DMS79 treated with DMSO at 0.1 percent for 48 hours (cell line): ENCODE measurements around the gene RHOT1.
"Not testable (repeated sequence)": the region's sequence is repeated elsewhere in the genome, so short reads cannot be mapped to it uniquely, and the experiment has no call there.

ENCODE experiments used
- DNase-seq: peaks from one replicate; lab custom pipeline; 2025; lab: John Stamatoyannopoulos, UW

RHOT1 gene

GRCh38 chr17:32227910-32228309 lies 85.6 kb downstream of the RHOT1 start:
- DNase-seq = no peak

GRCh38 chr17:32235588-32235987 lies 93.3 kb downstream of the RHOT1 start:
- no peak for DNase-seq

GRCh38 chr17:32239456-32239855 lies 97.2 kb downstream of the RHOT1 start:
- DNase-seq = no peak

GRCh38 chr17:32240750-32241149 lies 98.4 kb downstream of the RHOT1 start:
- no peak for DNase-seq

GRCh38 chr17:32241640-32242039 lies 99.3 kb downstream of the RHOT1 start:
- no peak for DNase-seq

- no peak for DNase-seq
Observed at GRCh38 chr17:32249475-32249874, 107.2 kb downstream of the RHOT1 start.

GRCh38 chr17:32253117-32253611 lies 110.9 kb downstream of the RHOT1 start:
- peak; percentile 69 for DNase-seq

- no peak for DNase-seq
Observed at GRCh38 chr17:32256012-32256700, 113.9 kb downstream of the RHOT1 start.

GRCh38 chr17:32256701-32257019 lies 114.4 kb downstream of the RHOT1 start:
- DNase-seq = no peak

- DNase-seq = peak; percentile 16
Observed at GRCh38 chr17:32258383-32259140, 116.3 kb downstream of the RHOT1 start.

- no peak for DNase-seq
Observed at GRCh38 chr17:32259586-32259985, 117.3 kb downstream of the RHOT1 start.

GRCh38 chr17:32261417-32261736 lies 119.1 kb downstream of the RHOT1 start:
- no peak for DNase-seq

GRCh38 chr17:32261936-32262510 lies 119.7 kb downstream of the RHOT1 start:
- DNase-seq = no peak

GRCh38 chr17:32263515-32263914 lies 121.2 kb downstream of the RHOT1 start:
- DNase-seq = not testable (repeated sequence)

GRCh38 chr17:32264140-32264799 lies 122.0 kb downstream of the RHOT1 start:
- DNase-seq = no peak

- DNase-seq = no peak
Observed at GRCh38 chr17:32264823-32265191, 122.5 kb downstream of the RHOT1 start.

GRCh38 chr17:32265192-32265923 lies 123.1 kb downstream of the RHOT1 start, which contains the start of gene RHBDL3:
Gene RHBDL3 (plus strand): TSS chr17:32265832. CDS start chr17:32266190, 358 bp downstream.
- DNase-seq = no peak

- DNase-seq = no peak
Observed at GRCh38 chr17:32266051-32266388, 123.7 kb downstream of the RHOT1 start.

- DNase-seq = no peak
Observed at GRCh38 chr17:32266389-32267301, 124.3 kb downstream of the RHOT1 start.

GRCh38 chr17:32267690-32268205 lies 125.4 kb downstream of the RHOT1 start:
- DNase-seq = no peak
